Activated CD4-positive, CD25-positive, alpha-beta regulatory T cell treated with anti-CD3 and anti-CD28 coated beads, Interleukin-2, amount 50 U/mL, for 72 hours (primary cell): ENCODE data around the gene CHRNA3.

Source experiments
- DNase-seq: peaks from one replicate; pipeline ENCODE4 v3.0.0; 2021

The CHRNA3 gene

GRCh38 chr15:78620527-78621421, at the start of gene CHRNA3:
CHRNA3 (minus strand) TSS chr15:78620996; CDS start chr15:78620794, 202 bp downstream.
- no peak for DNase-seq

- DNase-seq: no peak
Measured at GRCh38 chr15:78668987-78669386, 48.2 kb upstream of the CHRNA3 start.

GRCh38 chr15:78667578-78668236, 46.9 kb upstream of the CHRNA3 start:
- DNase-seq: no peak

- DNase-seq: no peak
Measured at GRCh38 chr15:78666010-78666409, 45.2 kb upstream of the CHRNA3 start.

GRCh38 chr15:78663703-78664102, 42.9 kb upstream of the CHRNA3 start:
- DNase-seq: no peak

GRCh38 chr15:78662028-78662427, 41.2 kb upstream of the CHRNA3 start:
- no peak for DNase-seq

GRCh38 chr15:78661001-78661400, 40.2 kb upstream of the CHRNA3 start:
- DNase-seq: no peak

- DNase-seq: no peak
Measured at GRCh38 chr15:78660584-78660983, 39.8 kb upstream of the CHRNA3 start.

GRCh38 chr15:78658823-78659222, 38.0 kb upstream of the CHRNA3 start:
- no peak for DNase-seq

GRCh38 chr15:78654272-78654671, 33.5 kb upstream of the CHRNA3 start:
- DNase-seq: no peak

GRCh38 chr15:78651930-78652615, 31.3 kb upstream of the CHRNA3 start:
- no peak for DNase-seq

- DNase-seq: no peak
Measured at GRCh38 chr15:78651007-78651406, 30.2 kb upstream of the CHRNA3 start.

- no peak for DNase-seq
Measured at GRCh38 chr15:78650022-78650421, 29.2 kb upstream of the CHRNA3 start.

GRCh38 chr15:78645009-78645408, 24.2 kb upstream of the CHRNA3 start:
- DNase-seq: no peak

GRCh38 chr15:78642331-78642730, 21.5 kb upstream of the CHRNA3 start:
- no peak for DNase-seq

GRCh38 chr15:78641749-78642275, 21.0 kb upstream of the CHRNA3 start:
- no peak for DNase-seq

GRCh38 chr15:78641102-78641748, 20.4 kb upstream of the CHRNA3 start, which contains the start of gene CHRNB4:
CHRNB4 (minus strand) TSS chr15:78641210; CDS start chr15:78641133, 77 bp downstream.
- no peak for DNase-seq

- no peak for DNase-seq
Measured at GRCh38 chr15:78640527-78641101, 19.8 kb upstream of the CHRNA3 start.

GRCh38 chr15:78638658-78639314, 18.0 kb upstream of the CHRNA3 start:
- no peak for DNase-seq

- no peak for DNase-seq
Measured at GRCh38 chr15:78637776-78638435, 17.1 kb upstream of the CHRNA3 start.

- no peak for DNase-seq
Measured at GRCh38 chr15:78636378-78636859, 15.6 kb upstream of the CHRNA3 start.
